K562 (cell line): Measurements from ENCODE around the gene TNFAIP1. TPM values are rescaled to one million over a fixed set of nuclear protein-coding genes. Genes with fewer than 3 reads are reported as not detected.

Experiments used
- ATAC-seq: fragments of 200-7000 bp; cut with Tn5 transposase; 3 replicates; pipeline ENCODE4 v1.9.1; 2020; ENCODE audit warnings: moderate library complexity
- BruUV-seq: library from RNA; stranded (reverse); fragments of 400-500 nt; replicated peaks from 2 replicates; lab custom pipeline; 2021; lab: Mats Ljungman, UMichigan
- CTCF ChIA-PET: fragments of 300-600 bp; formaldehyde crosslinking; extraction: SDS; loops from one replicate; lab custom pipeline; 2021; ENCODE audit warnings: low intra/inter-chr PET ratio; lab: Yijun Ruan, JAX
- POLR2A ChIA-PET: fragments of 300-600, 350-650 bp; sonication (Branson Sonifier 250); formaldehyde crosslinking; extraction: SDS; loops from one replicate; lab custom pipeline; 2021; ENCODE audit warnings: antibody characterized with exemption, inconsistent platforms; lab: Yijun Ruan, JAX
- DNase-seq, 4 experiments: peaks; one replicate each; pipeline versions ENCODE4 v3.0.0 to v3.0.0-alpha.2; 2011 to 2018; ENCODE audit warnings: low spot score in 3 of 4, mixed read lengths in 3 of 4; ENCODE audit errors: extremely low read depth in 1 of 4
- FAIRE-seq: peaks from 2 replicates; lab custom pipeline; 2011; peaks lifted over from hg19 to GRCh38; lab: Jason Lieb, UNC
- H2AFZ ChIP-seq: 2 replicates; pipeline ENCODE4 v1.6.0; 2011; ENCODE audit warnings: low read depth, low read length, control low read depth, inconsistent platforms
- H3K27ac ChIP-seq: fragments of 200-600 bp; 3 replicates; pipeline ENCODE4 v1.8.0; 2011; ENCODE audit warnings: low read depth, mild to moderate bottlenecking, control low read depth, inconsistent platforms, low read length, moderate library complexity, mixed read lengths; ENCODE audit errors: extremely low read depth
- H3K27me3 ChIP-seq, 2 experiments: fragments of 300-600 bp in 1 of 2; 2 replicates in 1 of 2; 3 replicates in 1 of 2; pipeline versions ENCODE4 v1.6.0 to v1.8.0; 2011; ENCODE audit warnings: inconsistent platforms in 2 of 2, low read length in 2 of 2, mild to moderate bottlenecking in 1 of 2, mixed read lengths in 1 of 2, moderate library complexity in 1 of 2; ENCODE audit not compliant: control insufficient read depth in 2 of 2, insufficient read depth in 2 of 2
- H3K36me3 ChIP-seq: fragments of 300-600 bp; 3 replicates; pipeline ENCODE4 v1.8.0; 2011; ENCODE audit warnings: mild to moderate bottlenecking, low read length, inconsistent platforms; ENCODE audit not compliant: control insufficient read depth, insufficient read depth
- H3K4me1 ChIP-seq, 2 experiments: fragments of 200-600 bp in 1 of 2; replicated peaks in 1 of 2; 2 replicates in 1 of 2; 3 replicates in 1 of 2; pipeline versions ENCODE4 v1.5.1 to v1.8.0; 2011; ENCODE audit warnings: inconsistent platforms in 2 of 2, low read length in 2 of 2, mild to moderate bottlenecking in 1 of 2, mixed read lengths in 1 of 2, moderate library complexity in 1 of 2; ENCODE audit not compliant: control insufficient read depth in 2 of 2, insufficient read depth in 2 of 2
- H3K4me2 ChIP-seq: 2 replicates; pipeline ENCODE4 v1.6.1; 2011; ENCODE audit warnings: low read length, control low read depth, inconsistent platforms, mixed read lengths; ENCODE audit not compliant: insufficient read depth
- H3K4me3 ChIP-seq: fragments of 200-600 bp; sonication (generic), shearing (Covaris generic); 2 replicates; pipeline ENCODE4 v1.5.1; 2016; ENCODE audit warnings: control low read depth, inconsistent platforms
- H3K79me2 ChIP-seq: fragments of 200-600 bp; 3 replicates; pipeline ENCODE4 v1.8.0; 2011; ENCODE audit warnings: low read length, inconsistent platforms; ENCODE audit not compliant: control insufficient read depth, insufficient read depth
- H3K9ac ChIP-seq, 2 experiments: 2 replicates each; pipeline versions ENCODE4 v1.6.0 to v1.6.1; 2011; ENCODE audit warnings: low read depth in 2 of 2, low read length in 2 of 2, control low read depth in 1 of 2, inconsistent platforms in 1 of 2, mild to moderate bottlenecking in 1 of 2, mixed read lengths in 1 of 2; ENCODE audit not compliant: insufficient read depth in 1 of 2
- H3K9me1 ChIP-seq: one replicate; pipeline ENCODE4 v1.6.0; 2011; ENCODE audit warnings: inconsistent platforms, mild to moderate bottlenecking, low read length, moderate library complexity; ENCODE audit not compliant: control insufficient read depth, insufficient read depth
- H3K9me3 ChIP-seq: replicated peaks from 2 replicates; pipeline ENCODE4 v1.5.1; 2011; ENCODE audit warnings: low read depth, low read length, inconsistent platforms; ENCODE audit not compliant: control insufficient read depth, insufficient read depth
- H4K20me1 ChIP-seq: replicated peaks from 2 replicates; pipeline ENCODE4 v1.6.1; 2011; ENCODE audit warnings: low read length, inconsistent platforms, mixed read lengths; ENCODE audit not compliant: control insufficient read depth, insufficient read depth
- BDP1 ChIP-seq: IDR thresholded peaks from 3 replicates; pipeline ENCODE4 v1.6.1; 2011; ENCODE audit not compliant: insufficient read length, insufficient read depth
- BRD9 ChIP-seq: fragments of 450-650 bp; IDR thresholded peaks from 2 replicates; pipeline ENCODE4 v1.6.1; 2018; ENCODE audit warnings: low read depth; ENCODE audit not compliant: partially characterized antibody
- CREBBP ChIP-seq: IDR thresholded peaks from one replicate; pipeline ENCODE4 v1.6.1; 2012; ENCODE audit warnings: low read depth, mild to moderate bottlenecking, control low read depth, inconsistent platforms, low read length
- EHMT2 ChIP-seq: fragments of 450-650 bp; IDR thresholded peaks from 2 replicates; pipeline ENCODE4 v1.6.1; 2018; ENCODE audit warnings: antibody characterized with exemption
- ERF ChIP-seq: fragments of 450-650 bp; formaldehyde crosslinking; IDR thresholded peaks from 2 replicates; pipeline ENCODE4 v1.4.0; 2020; ENCODE audit warnings: mild to moderate bottlenecking, mixed read lengths
- FOS ChIP-seq: IDR thresholded peaks from 3 replicates; pipeline ENCODE4 v1.6.1; 2011; ENCODE audit not compliant: insufficient read length; ENCODE audit errors: extremely low read depth
- GABPB2 ChIP-seq: fragments of 250-450 bp; sonication (Bioruptor Pico); conservative IDR thresholded peaks from 2 replicates; pipeline ENCODE4 v1.5.1; 2021; ENCODE audit warnings: mild to moderate bottlenecking
- HCFC1 ChIP-seq: IDR thresholded peaks from 2 replicates; pipeline ENCODE4 v1.6.1; 2012; ENCODE audit warnings: low read depth, low read length, improper control_type of control experiment
- NCOA6 ChIP-seq: fragments of 450-650 bp; IDR thresholded peaks from 2 replicates; pipeline ENCODE4 v1.6.1; 2017; ENCODE audit warnings: mild to moderate bottlenecking
- NUFIP1 ChIP-seq: fragments of 450-650 bp; IDR thresholded peaks from 2 replicates; pipeline ENCODE4 v1.6.1; 2018; ENCODE audit not compliant: partially characterized antibody
- POLR2G ChIP-seq: fragments of 200-400 bp; formaldehyde crosslinking; IDR thresholded peaks from 2 replicates; pipeline ENCODE4 v1.6.1; 2017; ENCODE audit warnings: low read depth, mild to moderate bottlenecking, antibody characterized with exemption, low read length, moderate library complexity
- RCOR1 ChIP-seq, 2 experiments: IDR thresholded peaks; 2 replicates each; pipeline ENCODE4 v1.6.1; 2012; ENCODE audit warnings: low read depth in 2 of 2, low read length in 2 of 2, borderline replicate concordance in 1 of 2, improper control_type of control experiment in 1 of 2
- SETDB1 ChIP-seq: IDR thresholded peaks from one replicate; pipeline ENCODE4 v1.6.1; 2012; ENCODE audit warnings: low read length, control low read depth, inconsistent platforms
- SMAD2 ChIP-seq: fragments of 150-350 bp; IDR thresholded peaks from 2 replicates; pipeline ENCODE4 v1.6.1; 2014; ENCODE audit warnings: low read depth, mild to moderate bottlenecking, low read length
- SNRNP70 ChIP-seq: fragments of 200-400 bp; formaldehyde crosslinking; optimal IDR thresholded peaks from 2 replicates; pipeline ENCODE3; 2017; ENCODE audit warnings: low read depth, low read length
- WGBS: fragments of 100-300 bp; shearing (Covaris generic); methylation state at CpG from one replicate; pipeline ENCODE4 v1.1.6; 2016; ENCODE audit warnings: low coverage, mixed read lengths; ENCODE audit not compliant: insufficient coverage; ENCODE audit errors: missing lambda C conversion rate; 5-methylcytosine and 5-hydroxymethylcytosine counted together
- in situ Hi-C: fragments of 300-500 bp; cut with MboI; formaldehyde crosslinking; loops from 4 replicates; pipeline ENCODE4 v1.15.0; 2018; ENCODE audit warnings: inconsistent platforms, mixed read lengths
- intact Hi-C: fragments of 100-400 bp; cut with micrococcal nuclease; formaldehyde crosslinking; loops from 2 replicates; pipeline ENCODE4 v1.14.2; 2022
- polyA plus RNA-seq, 8 experiments: library from polyadenylated mRNA; depleted of rRNA in 4 of 8; stranded (reverse) in 5 of 8; unstranded in 3 of 8; fragments of >200 nt; fragmentation: Nextera tagmentation in 2 of 8; fragmentation: Illumina TruSeq in 1 of 8; extraction: Ambion mirVana in 2 of 8; extraction: Trizol in 1 of 8; gene quantifications; 2 replicates each; pipeline versions ENCODE4 v1.2.1 to v1.2.3, GENCODE V29; 2011 to 2014; ENCODE audit warnings: inconsistent platforms in 1 of 8, missing spikeins in 1 of 8
- total RNA-seq, 7 experiments: library from RNA; depleted of rRNA in 6 of 7; stranded (reverse); fragments of >200 nt in 6 of 7; fragmentation: Illumina TruSeq in 2 of 7; extraction: Trizol in 2 of 7; gene quantifications; 2 replicates each; pipeline versions ENCODE4 v1.2.1 to v1.2.3, GENCODE V29; 2011 to 2021; ENCODE audit warnings: low replicate concordance in 1 of 7
- TF ChIP-seq, protein P1 (sequence below): fragments of 250-450 bp; sonication (Bioruptor Pico); IDR thresholded peaks from 2 replicates; pipeline ENCODE4 v1.4.0; 2020; ENCODE audit warnings: mild to moderate bottlenecking, moderate library complexity, borderline replicate concordance
- TF ChIP-seq, protein P2 (sequence below): sonication (generic); formaldehyde crosslinking; IDR thresholded peaks from 2 replicates; pipeline ENCODE4 v1.8.0; 2022; ENCODE audit warnings: mild to moderate bottlenecking, missing genetic modification reagents
- TF ChIP-seq, protein P3 (sequence below): fragments of 250-450 bp; sonication (Bioruptor Pico); IDR thresholded peaks from 2 replicates; pipeline ENCODE4 v1.8.0; 2022; ENCODE audit warnings: inconsistent platforms

The TNFAIP1 gene
- total and polyA plus RNA-seq, 9 of the 15 experiments (the other 6 are each of a cell fraction or from before 2014, with no cell fraction given), result 2.1 to 20.1 (median 8.2) TPM

DNA sequence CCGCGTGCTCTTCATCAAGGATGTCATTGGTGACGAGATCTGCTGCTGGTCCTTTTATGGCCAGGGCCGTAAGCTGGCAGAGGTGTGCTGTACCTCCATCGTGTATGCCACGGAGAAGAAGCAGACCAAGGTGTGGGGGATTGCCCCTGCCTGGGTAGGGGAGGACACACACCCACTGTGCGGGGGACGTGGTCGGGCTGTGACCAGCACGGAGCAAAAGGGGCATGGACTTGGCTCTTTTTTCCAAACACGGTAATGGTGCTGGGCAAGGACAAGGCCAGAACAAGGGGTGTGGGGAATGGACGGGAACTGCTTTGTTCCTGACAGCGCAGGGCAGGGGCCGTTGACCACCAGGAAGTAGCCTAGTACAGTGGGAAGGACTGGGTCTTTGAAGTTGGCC is 6.8 kb downstream of the TNFAIP1 start (continued):
- TF ChIP-seq, protein P1, sequence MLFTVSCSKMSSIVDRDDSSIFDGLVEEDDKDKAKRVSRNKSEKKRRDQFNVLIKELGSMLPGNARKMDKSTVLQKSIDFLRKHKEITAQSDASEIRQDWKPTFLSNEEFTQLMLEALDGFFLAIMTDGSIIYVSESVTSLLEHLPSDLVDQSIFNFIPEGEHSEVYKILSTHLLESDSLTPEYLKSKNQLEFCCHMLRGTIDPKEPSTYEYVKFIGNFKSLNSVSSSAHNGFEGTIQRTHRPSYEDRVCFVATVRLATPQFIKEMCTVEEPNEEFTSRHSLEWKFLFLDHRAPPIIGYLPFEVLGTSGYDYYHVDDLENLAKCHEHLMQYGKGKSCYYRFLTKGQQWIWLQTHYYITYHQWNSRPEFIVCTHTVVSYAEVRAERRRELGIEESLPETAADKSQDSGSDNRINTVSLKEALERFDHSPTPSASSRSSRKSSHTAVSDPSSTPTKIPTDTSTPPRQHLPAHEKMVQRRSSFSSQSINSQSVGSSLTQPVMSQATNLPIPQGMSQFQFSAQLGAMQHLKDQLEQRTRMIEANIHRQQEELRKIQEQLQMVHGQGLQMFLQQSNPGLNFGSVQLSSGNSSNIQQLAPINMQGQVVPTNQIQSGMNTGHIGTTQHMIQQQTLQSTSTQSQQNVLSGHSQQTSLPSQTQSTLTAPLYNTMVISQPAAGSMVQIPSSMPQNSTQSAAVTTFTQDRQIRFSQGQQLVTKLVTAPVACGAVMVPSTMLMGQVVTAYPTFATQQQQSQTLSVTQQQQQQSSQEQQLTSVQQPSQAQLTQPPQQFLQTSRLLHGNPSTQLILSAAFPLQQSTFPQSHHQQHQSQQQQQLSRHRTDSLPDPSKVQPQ (CRISPR knock-in tag), result no peak
- TF ChIP-seq, protein P2, sequence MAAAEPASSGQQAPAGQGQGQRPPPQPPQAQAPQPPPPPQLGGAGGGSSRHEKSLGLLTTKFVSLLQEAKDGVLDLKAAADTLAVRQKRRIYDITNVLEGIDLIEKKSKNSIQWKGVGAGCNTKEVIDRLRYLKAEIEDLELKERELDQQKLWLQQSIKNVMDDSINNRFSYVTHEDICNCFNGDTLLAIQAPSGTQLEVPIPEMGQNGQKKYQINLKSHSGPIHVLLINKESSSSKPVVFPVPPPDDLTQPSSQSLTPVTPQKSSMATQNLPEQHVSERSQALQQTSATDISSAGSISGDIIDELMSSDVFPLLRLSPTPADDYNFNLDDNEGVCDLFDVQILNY, result no peak
- TF ChIP-seq FOS (no peak), EHMT2 (no peak), POLR2G (0 out of 2 replicates have a peak, but pooled peaks have one; percentile 37)
- TF ChIP-seq, all 486 proteins: peak for 2

DNA sequence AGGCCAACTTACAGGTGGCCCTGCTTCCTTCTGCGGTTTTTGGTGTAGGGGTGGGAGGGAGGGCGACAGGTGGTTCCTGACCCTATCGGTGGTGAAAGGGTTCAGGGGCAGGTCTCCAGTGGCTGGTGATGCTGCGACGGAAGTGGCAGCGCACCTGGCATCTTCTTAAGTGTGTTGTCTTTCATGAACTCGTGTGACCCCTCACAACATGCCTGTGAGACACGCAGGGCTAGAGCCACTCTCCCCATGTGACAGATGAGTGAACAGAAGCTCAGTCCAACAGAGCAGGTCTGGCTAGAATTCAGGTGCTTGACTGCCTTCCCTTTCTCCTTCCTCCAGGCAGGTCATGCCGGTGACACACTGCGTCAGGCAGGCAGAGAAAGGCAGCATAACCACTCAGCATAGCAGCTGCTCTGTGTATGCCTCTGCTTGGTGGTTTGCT is 8.0 kb downstream of the TNFAIP1 start:
- FAIRE-seq (no peak), ATAC-seq (no peak; the same call in 2 of the 3 replicates), DNase-seq (no peak)
- Histone ChIP-seq H3K27ac (no peak overlapping the region), H3K27me3 (no peaks in the 10 kb centered on the region), H3K79me2 (no peaks in the 10 kb centered on the region), H3K9ac (peak overlapping the region in 1 of 2 experiments; percentile 20; a peak in 1 of 4 replicates), H3K4me2 (no peak overlapping the region), H3K4me3 (no peak overlapping the region), H3K9me3 (no peaks in the 10 kb centered on the region), H2AFZ (no peak overlapping the region), H3K9me1 (peaks cover 2% of the 10 kb centered on the region), H3K4me1 (peaks cover 0 to 6% of the 10 kb centered on the region in 2 experiments; a peak in 2 of 5 replicates), H4K20me1 (no peaks in the 10 kb centered on the region; the same call in none of the 2 replicates), H3K36me3 (peaks cover 80% of the 10 kb centered on the region)
- BruUV-seq, result no TSS peak
- ChIA-PET POLR2A (interaction anchor here (0.9 to 2.8 kb wide), 5 partner anchors 8 to 18 kb away, joined by 3 to 14 read pairs (median 5); partner anchors contain the start of genes IFT20, POLDIP2 and TNFAIP1), CTCF (no interaction called here)
- intact Hi-C loops (no loop called here), in situ Hi-C loops (no loop called here)
- 94% methylated on average over 3 of the region's 10 CpGs for WGBS
- TF ChIP-seq BDP1 (no peak), SMAD2 (no peak), BRD9 (no peak), GABPB2 (CRISPR knock-in tag) (no peak), SNRNP70 (no peak), NUFIP1 (no peak), RCOR1 (IDR thresholded peaks at IDR 0.05; ENCODE audit: borderline replicate concordance in 1 of 2, low read depth in 2 of 2, low read length in 2 of 2) (no peak), HCFC1 (no peak), CREBBP (no peak), NCOA6 (no peak), ERF (CRISPR knock-in tag) (no peak), SETDB1 (no peak)
- TF ChIP-seq, protein P3, sequence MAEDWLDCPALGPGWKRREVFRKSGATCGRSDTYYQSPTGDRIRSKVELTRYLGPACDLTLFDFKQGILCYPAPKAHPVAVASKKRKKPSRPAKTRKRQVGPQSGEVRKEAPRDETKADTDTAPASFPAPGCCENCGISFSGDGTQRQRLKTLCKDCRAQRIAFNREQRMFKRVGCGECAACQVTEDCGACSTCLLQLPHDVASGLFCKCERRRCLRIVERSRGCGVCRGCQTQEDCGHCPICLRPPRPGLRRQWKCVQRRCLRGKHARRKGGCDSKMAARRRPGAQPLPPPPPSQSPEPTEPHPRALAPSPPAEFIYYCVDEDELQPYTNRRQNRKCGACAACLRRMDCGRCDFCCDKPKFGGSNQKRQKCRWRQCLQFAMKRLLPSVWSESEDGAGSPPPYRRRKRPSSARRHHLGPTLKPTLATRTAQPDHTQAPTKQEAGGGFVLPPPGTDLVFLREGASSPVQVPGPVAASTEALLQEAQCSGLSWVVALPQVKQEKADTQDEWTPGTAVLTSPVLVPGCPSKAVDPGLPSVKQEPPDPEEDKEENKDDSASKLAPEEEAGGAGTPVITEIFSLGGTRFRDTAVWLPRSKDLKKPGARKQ, result no peak
